ENCODE data around the gene ZNF571. TPM values are rescaled to one million over a fixed set of nuclear protein-coding genes. Genes with fewer than 3 reads are reported as not detected.

Gene ZNF571
- total RNA-seq, 1 experiment from 2014 or later = 6.2 TPM

GRCh38 chr19:37519890-37520289, 74.7 kb downstream of the ZNF571 start:
- DNase-seq (ENCODE audit: low read depth, low spot score) (no peak), ATAC-seq (peak; percentile 91)
- H3K27ac ChIP-seq (ENCODE audit: low read length) = no peak overlapping the region
- BruUV-seq (replicated peaks) = no TSS peak
- intact Hi-C loops (cut with micrococcal nuclease; ENCODE audit: unreplicated experiment) (no loop called here), in situ Hi-C loops (cut with HindIII; ENCODE audit: low pct_unique_long_range_greater_than_20kb, low sequenced_read_pairs) (no loop called here)
- no peak for TF ChIP-seq CTCF (IDR thresholded peaks at IDR 0.05)
- no peak for TF ChIP-seq SIN3A (IDR thresholded peaks at IDR 0.05; ENCODE audit: borderline replicate concordance, insufficient read depth, low read depth, low read length)
- no peak for TF ChIP-seq REST (IDR thresholded peaks at IDR 0.05; ENCODE audit: insufficient read depth in 1 of 2, low read depth in 2 of 2, low read length in 1 of 2)
- no peak for TF ChIP-seq TCF7L2 (IDR thresholded peaks at IDR 0.05; ENCODE audit: low read depth, low read length)
- H3K9me3 ChIP-seq (ENCODE audit: control insufficient read depth, insufficient read depth, low read depth, low read length) = peaks cover 12% of the 10 kb centered on the region; the same call in 1 of the 2 replicates
- no peaks in the 10 kb centered on the region for H3K4me1 ChIP-seq (ENCODE audit: control insufficient read depth, insufficient read depth, low read length)
- ChIA-PET POLR2A (interaction anchor here (0.6 kb wide), 1 partner anchor 105 kb away, joined by 20 read pairs; no protein-coding TSS in a partner anchor), CTCF (no interaction called here)
- H3K4me3 ChIP-seq (ENCODE audit: low read depth in 2 of 2, low read length in 2 of 2) = no peak overlapping the region
- H3K27me3 ChIP-seq (ENCODE audit: control insufficient read depth, insufficient read depth, low read length) = no peaks in the 10 kb centered on the region
- no peaks in the 10 kb centered on the region for H3K36me3 ChIP-seq (ENCODE audit: control insufficient read depth, insufficient read depth, low read length)

Other genes starting within 250 kb of the ZNF571 start
- gene ZNF527, start 223.7 kb downstream of the ZNF571 start, total RNA-seq (2021; ENCODE audit: unreplicated experiment) = 8.9 TPM
- gene ZNF569, start 127.3 kb downstream of the ZNF571 start, total RNA-seq (2021; ENCODE audit: unreplicated experiment) = 15.6 TPM
- gene ZNF570, start 125.4 kb downstream of the ZNF571 start, total RNA-seq (2021; ENCODE audit: unreplicated experiment) = 10.1 TPM
- gene ZNF793, start 87.9 kb downstream of the ZNF571 start, total RNA-seq (2021; ENCODE audit: unreplicated experiment) = 10.1 TPM
- gene ZNF540, start 84 bp upstream of the ZNF571 start, total RNA-seq (2021; ENCODE audit: unreplicated experiment) = 0.39 TPM
- gene ZFP30, start 60.7 kb upstream of the ZNF571 start, total RNA-seq (2021; ENCODE audit: unreplicated experiment) = 22.0 TPM
- 17.3 TPM for gene ZNF607, start 125.0 kb upstream of the ZNF571 start, total RNA-seq (2021; ENCODE audit: unreplicated experiment)
- 13.3 TPM for gene ZNF573, start 184.8 kb upstream of the ZNF571 start, total RNA-seq (2021; ENCODE audit: unreplicated experiment)